IMR-90 (cell line): ENCODE data around the gene NPLOC4.

Source experiments
- BHLHE40 ChIP-seq: fragments of 150-350 bp; IDR thresholded peaks from 2 replicates; pipeline ENCODE4 v1.6.1; 2016; ENCODE audit warnings: mild to moderate bottlenecking, low read depth, low read length
- CEBPB ChIP-seq: IDR thresholded peaks from 2 replicates; pipeline ENCODE4 v1.6.1; 2012; ENCODE audit warnings: low read depth, low read length, improper control_type of control experiment
- CHD1 ChIP-seq: IDR thresholded peaks from 2 replicates; pipeline ENCODE4 v1.6.1; 2012; ENCODE audit warnings: low read depth, low read length, improper control_type of control experiment
- CTCF ChIP-seq: conservative IDR thresholded peaks from 2 replicates; pipeline ENCODE4 v1.5.1; 2012; ENCODE audit warnings: mild to moderate bottlenecking, low read depth, low read length, improper control_type of control experiment
- ELK1 ChIP-seq: fragments of 150-350 bp; IDR thresholded peaks from 2 replicates; pipeline ENCODE4 v1.6.1; 2016; ENCODE audit warnings: low read depth, mild to moderate bottlenecking, low read length, moderate library complexity, borderline replicate concordance
- FOS ChIP-seq: fragments of 150-350 bp; IDR thresholded peaks from 2 replicates; pipeline ENCODE4 v1.6.1; 2016; ENCODE audit warnings: low read depth, low read length
- MAFK ChIP-seq: IDR thresholded peaks from 2 replicates; pipeline ENCODE4 v1.6.1; 2012; ENCODE audit warnings: low read depth, low read length, improper control_type of control experiment
- MXI1 ChIP-seq: IDR thresholded peaks from 2 replicates; pipeline ENCODE4 v1.6.1; 2012; ENCODE audit warnings: low read depth, mild to moderate bottlenecking, low read length, moderate library complexity, borderline replicate concordance
- POLR2A ChIP-seq: IDR thresholded peaks from 2 replicates; pipeline ENCODE4 v1.6.1; 2012; ENCODE audit warnings: mild to moderate bottlenecking, low read depth, low read length

DNA sequence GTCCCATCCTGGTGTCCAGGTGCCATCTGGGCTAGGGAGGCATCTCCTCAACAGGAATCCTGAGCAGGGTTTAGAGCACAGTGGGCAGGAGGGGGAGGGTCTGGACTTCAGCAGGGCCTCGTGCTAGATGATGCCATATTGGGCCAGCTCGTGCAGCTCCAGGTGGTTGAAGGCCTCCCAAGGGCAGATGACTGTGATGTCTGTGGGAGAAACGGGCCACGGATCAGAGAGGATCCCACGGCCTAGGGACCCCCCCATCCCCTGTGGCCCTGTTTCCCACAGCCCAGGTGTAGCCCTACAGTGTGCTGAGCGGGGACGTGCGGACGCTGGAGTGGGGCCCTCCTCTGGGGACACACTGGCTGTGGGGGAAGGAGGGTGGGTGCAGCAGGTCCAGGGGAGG, 14.0 kb upstream of the NPLOC4 start:
- TF ChIP-seq CTCF (no peak), BHLHE40 (no peak), MXI1 (no peak), CHD1 (no peak), CEBPB (no peak), POLR2A (no peak), MAFK (no peak), ELK1 (no peak), FOS (no peak)
